ENCODE data around the gene PPP2R2B. TPM values are rescaled to one million over a fixed set of nuclear protein-coding genes. Genes with fewer than 3 reads are reported as not detected.

PPP2R2B gene
- total and polyA plus RNA-seq, 2 of the 4 experiments (the other 2 are of a cell fraction), result not detected

GRCh38 chr5:146745931-146746577 is 132.5 kb downstream of the PPP2R2B start:
- Histone ChIP-seq H3K23ac (ENCODE audit: low read depth, low read length) (no peak overlapping the region), H3K4me1 (ENCODE audit: control insufficient read depth, insufficient read depth, low read length) (no peaks in the 10 kb centered on the region), H3K36me3 (ENCODE audit: control insufficient read depth, insufficient read depth, low read length) (no peaks in the 10 kb centered on the region), H2AK5ac (ENCODE audit: low read depth, low read length) (no peak overlapping the region), H3K9me1 (ENCODE audit: insufficient read depth, low read length) (no peaks in the 10 kb centered on the region), H2AK9ac (replicated peaks; ENCODE audit: low read depth, low read length, poor library complexity) (no peak overlapping the region), H2BK120ac (ENCODE audit: low read depth, low read length) (no peak overlapping the region), H3K9ac (ENCODE audit: low read depth, low read length) (no peak overlapping the region), H2BK5ac (ENCODE audit: low read depth, low read length, poor library complexity, severe bottlenecking) (no peak overlapping the region), H3K56ac (ENCODE audit: extremely low read depth, insufficient read depth, low read length) (no peak overlapping the region), H3K4me3 (ENCODE audit: insufficient read depth, low read depth, low read length) (no peak overlapping the region), H2BK15ac (ENCODE audit: low read depth, low read length) (no peak overlapping the region), H3K18ac (ENCODE audit: low read depth, low read length) (no peak overlapping the region), H3K9me3 (ENCODE audit: control insufficient read depth, insufficient read depth, low read length) (no peaks in the 10 kb centered on the region; the same call in 1 of the 2 replicates), H4K8ac (ENCODE audit: low read depth in 2 of 2, low read length in 2 of 2) (no peak overlapping the region), H4K5ac (ENCODE audit: low read depth, low read length) (no peak overlapping the region), H3K14ac (replicated peaks; ENCODE audit: low read depth, low read length) (no peak overlapping the region), H2BK20ac (ENCODE audit: low read depth, low read length) (no peak overlapping the region), H4K20me1 (ENCODE audit: insufficient read depth, low read length) (no peaks in the 10 kb centered on the region), H3K27ac (ENCODE audit: insufficient read depth, low read length) (no peak overlapping the region), H2AFZ (replicated peaks; ENCODE audit: low read length, poor library complexity) (no peak overlapping the region), H3K27me3 (ENCODE audit: control insufficient read depth, insufficient read depth, low read length) (no peaks in the 10 kb centered on the region), H3K79me1 (ENCODE audit: low read depth in 1 of 2, low read length in 2 of 2) (no peaks in the 10 kb centered on the region), H3K4me2 (ENCODE audit: low read depth, low read length) (no peak overlapping the region), H3K4ac (ENCODE audit: low read depth, low read length) (no peak overlapping the region), H4K91ac (ENCODE audit: insufficient read depth, low read depth, low read length) (no peak overlapping the region)
- ChIA-PET CTCF (no interaction called here), POLR2A (ENCODE audit: unreplicated experiment) (no interaction called here)
- no TSS peak for BruUV-seq (replicated peaks)
- in situ Hi-C loops (cut with MboI; ENCODE audit: low sequenced_read_pairs), result no loop called here
- 67% methylated on average over 1 of the region's 5 CpGs; no CpG with 5 or more reads in 1 of the 2 experiments for WGBS, 2 experiments (ENCODE audit: extremely low coverage in 2 of 2, insufficient read length in 1 of 2)
- TF ChIP-seq MXI1 (IDR thresholded peaks at IDR 0.05; ENCODE audit: borderline replicate concordance, low read depth, low read length) (no peak), BHLHE40 (IDR thresholded peaks at IDR 0.05; ENCODE audit: low read depth, low read length) (no peak), CEBPB (IDR thresholded peaks at IDR 0.05; ENCODE audit: low read depth, low read length) (no peak), POLR2A (IDR thresholded peaks at IDR 0.05; ENCODE audit: low read depth, low read length) (no peak), CHD1 (IDR thresholded peaks at IDR 0.05; ENCODE audit: low read depth, low read length) (no peak), USF2 (IDR thresholded peaks at IDR 0.05; ENCODE audit: low read depth, low read length) (no peak), RAD21 (IDR thresholded peaks at IDR 0.05; ENCODE audit: low read length) (no peak), RCOR1 (IDR thresholded peaks at IDR 0.05; ENCODE audit: insufficient replicate concordance, low read length) (no peak), MAFK (IDR thresholded peaks at IDR 0.05; ENCODE audit: low read depth, low read length) (no peak), RFX5 (IDR thresholded peaks at IDR 0.05; ENCODE audit: low read depth, low read length) (no peak), CTCF (conservative IDR thresholded peaks at IDR 0.05; ENCODE audit: low read depth, low read length) (no peak)
- dilution Hi-C loops (cut with HindIII; ENCODE audit: low sequenced_read_pairs, unreplicated experiment), result no loop called here
- ATAC-seq (ENCODE audit: low read depth) (no peak), DNase-seq (no peak)
- intact Hi-C loops (cut with micrococcal nuclease), result no loop called here
